GM12878 (cell line): ENCODE results near the gene NBEA.

ENCODE experiments used
- EZH2 ChIP-seq: IDR thresholded peaks from 2 replicates; pipeline ENCODE4 v1.6.1; 2012; ENCODE audit warnings: low read depth, mild to moderate bottlenecking, control low read depth, inconsistent platforms, low read length, borderline replicate concordance; ENCODE audit not compliant: control insufficient read depth
- SUZ12 ChIP-seq: fragments of 200-600 bp; sonication (generic); IDR thresholded peaks from one replicate; pipeline ENCODE4 v1.6.1; 2018; ENCODE audit warnings: antibody characterized with exemption, mild to moderate bottlenecking; ENCODE audit not compliant: unreplicated experiment
- TF ChIP-seq, protein P1 (sequence below), 3 experiments: IDR thresholded peaks in 2 of 3; conservative IDR thresholded peaks in 1 of 3; 2 replicates each; pipeline ENCODE4 v1.5.1; 2011; ENCODE audit warnings: low read depth in 3 of 3, low read length in 3 of 3, mild to moderate bottlenecking in 3 of 3, control low read depth in 2 of 3, moderate library complexity in 2 of 3, inconsistent platforms in 1 of 3, mixed read lengths in 1 of 3; ENCODE audit not compliant: control insufficient read depth in 2 of 3, insufficient read depth in 1 of 3; ENCODE audit errors: extremely low read depth in 1 of 3
- TF ChIP-seq, protein P2 (sequence below): IDR thresholded peaks from 2 replicates; pipeline ENCODE4 v1.6.1; 2012; ENCODE audit warnings: low read depth, low read length, improper control_type of control experiment

DNA sequence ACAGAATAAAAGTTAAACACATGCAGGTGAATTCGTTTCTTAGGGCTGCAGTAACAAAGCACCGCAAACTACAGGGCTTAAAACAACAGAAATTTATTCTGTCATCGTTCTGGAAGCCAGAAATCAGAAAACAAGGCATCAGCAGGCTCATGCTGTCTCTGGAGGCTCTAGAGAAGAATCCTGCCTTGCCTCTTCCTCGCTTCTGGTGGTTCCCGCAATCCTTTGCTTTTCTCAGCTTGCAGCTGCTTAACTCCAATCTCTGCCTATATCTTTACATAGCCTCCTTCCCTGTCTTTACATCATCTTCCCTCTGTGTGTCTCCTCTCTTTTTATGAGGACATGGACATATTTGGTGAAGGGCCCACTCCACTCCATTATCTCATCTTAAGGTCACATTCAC lies 6.2 kb upstream of the NBEA start:
- TF ChIP-seq, protein P1, sequence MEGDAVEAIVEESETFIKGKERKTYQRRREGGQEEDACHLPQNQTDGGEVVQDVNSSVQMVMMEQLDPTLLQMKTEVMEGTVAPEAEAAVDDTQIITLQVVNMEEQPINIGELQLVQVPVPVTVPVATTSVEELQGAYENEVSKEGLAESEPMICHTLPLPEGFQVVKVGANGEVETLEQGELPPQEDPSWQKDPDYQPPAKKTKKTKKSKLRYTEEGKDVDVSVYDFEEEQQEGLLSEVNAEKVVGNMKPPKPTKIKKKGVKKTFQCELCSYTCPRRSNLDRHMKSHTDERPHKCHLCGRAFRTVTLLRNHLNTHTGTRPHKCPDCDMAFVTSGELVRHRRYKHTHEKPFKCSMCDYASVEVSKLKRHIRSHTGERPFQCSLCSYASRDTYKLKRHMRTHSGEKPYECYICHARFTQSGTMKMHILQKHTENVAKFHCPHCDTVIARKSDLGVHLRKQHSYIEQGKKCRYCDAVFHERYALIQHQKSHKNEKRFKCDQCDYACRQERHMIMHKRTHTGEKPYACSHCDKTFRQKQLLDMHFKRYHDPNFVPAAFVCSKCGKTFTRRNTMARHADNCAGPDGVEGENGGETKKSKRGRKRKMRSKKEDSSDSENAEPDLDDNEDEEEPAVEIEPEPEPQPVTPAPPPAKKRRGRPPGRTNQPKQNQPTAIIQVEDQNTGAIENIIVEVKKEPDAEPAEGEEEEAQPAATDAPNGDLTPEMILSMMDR (IDR thresholded peaks at IDR 0.05 in 2 of 3, conservative IDR thresholded peaks at IDR 0.05 in 1 of 3; ENCODE audit: control insufficient read depth in 2 of 3, extremely low read depth in 1 of 3, insufficient read depth in 1 of 3, low read depth in 3 of 3, low read length in 3 of 3): no peak
- no peak for TF ChIP-seq SUZ12
- no peak for TF ChIP-seq EZH2
- TF ChIP-seq, protein P2, sequence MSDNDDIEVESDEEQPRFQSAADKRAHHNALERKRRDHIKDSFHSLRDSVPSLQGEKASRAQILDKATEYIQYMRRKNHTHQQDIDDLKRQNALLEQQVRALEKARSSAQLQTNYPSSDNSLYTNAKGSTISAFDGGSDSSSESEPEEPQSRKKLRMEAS: no peak
